ENCODE data around the gene SGCD.

Gene SGCD

DNA sequence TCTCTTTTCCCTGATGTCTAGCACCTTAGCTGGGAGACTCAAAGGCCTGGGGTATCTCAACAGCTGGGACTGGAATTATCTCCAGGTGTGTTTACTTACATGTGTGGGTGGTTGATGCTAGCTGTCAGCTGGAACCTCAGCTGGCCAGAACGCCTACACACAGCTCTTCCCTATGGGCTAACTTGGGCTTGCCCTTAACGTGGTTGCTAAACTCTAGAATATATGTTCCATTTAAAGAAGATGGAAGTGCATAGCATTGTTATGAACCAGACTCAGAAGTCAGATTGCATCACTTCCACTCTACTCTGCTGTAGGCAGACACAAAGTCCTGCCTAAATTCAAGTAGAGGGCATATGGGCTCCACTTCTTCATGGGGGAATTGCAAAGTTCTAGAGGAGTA, 29.3 kb downstream of the SGCD start:
- H3K4me3 ChIP-seq (ENCODE audit: low read depth, low read length): no peak overlapping the region
- DNase-seq (ENCODE audit: low read depth): no peak
- TF ChIP-seq, protein P1, sequence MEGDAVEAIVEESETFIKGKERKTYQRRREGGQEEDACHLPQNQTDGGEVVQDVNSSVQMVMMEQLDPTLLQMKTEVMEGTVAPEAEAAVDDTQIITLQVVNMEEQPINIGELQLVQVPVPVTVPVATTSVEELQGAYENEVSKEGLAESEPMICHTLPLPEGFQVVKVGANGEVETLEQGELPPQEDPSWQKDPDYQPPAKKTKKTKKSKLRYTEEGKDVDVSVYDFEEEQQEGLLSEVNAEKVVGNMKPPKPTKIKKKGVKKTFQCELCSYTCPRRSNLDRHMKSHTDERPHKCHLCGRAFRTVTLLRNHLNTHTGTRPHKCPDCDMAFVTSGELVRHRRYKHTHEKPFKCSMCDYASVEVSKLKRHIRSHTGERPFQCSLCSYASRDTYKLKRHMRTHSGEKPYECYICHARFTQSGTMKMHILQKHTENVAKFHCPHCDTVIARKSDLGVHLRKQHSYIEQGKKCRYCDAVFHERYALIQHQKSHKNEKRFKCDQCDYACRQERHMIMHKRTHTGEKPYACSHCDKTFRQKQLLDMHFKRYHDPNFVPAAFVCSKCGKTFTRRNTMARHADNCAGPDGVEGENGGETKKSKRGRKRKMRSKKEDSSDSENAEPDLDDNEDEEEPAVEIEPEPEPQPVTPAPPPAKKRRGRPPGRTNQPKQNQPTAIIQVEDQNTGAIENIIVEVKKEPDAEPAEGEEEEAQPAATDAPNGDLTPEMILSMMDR (IDR thresholded peaks at IDR 0.05; ENCODE audit: control insufficient read depth, extremely low read depth, insufficient read depth): no peak

- TF ChIP-seq, protein P1 (IDR thresholded peaks at IDR 0.05; ENCODE audit: control insufficient read depth, extremely low read depth, insufficient read depth): no peak
- H3K4me3 ChIP-seq (ENCODE audit: low read depth, low read length): no peak overlapping the region
- no peak for DNase-seq (ENCODE audit: low read depth)
These were observed 32.5 kb downstream of the SGCD start for GRCh38 chr5:156359476-156359875.

GRCh38 chr5:156361436-156362109, 34.6 kb downstream of the SGCD start:
- H3K4me3 ChIP-seq (ENCODE audit: low read depth, low read length): no peak overlapping the region
- DNase-seq (ENCODE audit: low read depth): no peak
- TF ChIP-seq, protein P1 (IDR thresholded peaks at IDR 0.05; ENCODE audit: control insufficient read depth, extremely low read depth, insufficient read depth): no peak

DNA sequence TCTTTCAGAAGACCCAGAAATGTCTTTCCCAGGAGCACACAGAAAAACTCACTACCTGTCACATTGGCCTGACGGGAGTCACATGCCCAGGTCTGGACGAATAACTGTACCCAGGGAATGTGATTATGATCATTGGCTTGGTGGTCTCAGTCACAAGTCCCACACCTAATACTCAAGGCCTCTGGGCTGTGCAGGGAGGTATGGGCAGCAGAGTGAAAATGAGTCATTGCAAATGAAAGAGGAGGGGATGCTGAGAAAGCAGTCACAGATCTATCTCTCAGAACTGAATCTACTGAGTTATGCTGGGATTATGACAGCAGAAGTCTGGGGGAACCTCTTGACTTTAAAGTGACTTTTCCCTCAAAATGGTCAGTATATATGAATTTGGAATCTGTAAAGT, 36.9 kb downstream of the SGCD start:
- TF ChIP-seq, protein P1 (IDR thresholded peaks at IDR 0.05; ENCODE audit: control insufficient read depth, extremely low read depth, insufficient read depth): no peak
- no peak overlapping the region for H3K4me3 ChIP-seq (ENCODE audit: low read depth, low read length)
- no peak for DNase-seq (ENCODE audit: low read depth)

- TF ChIP-seq, protein P1 (IDR thresholded peaks at IDR 0.05; ENCODE audit: control insufficient read depth, extremely low read depth, insufficient read depth): no peak
- H3K4me3 ChIP-seq (ENCODE audit: low read depth, low read length): no peak overlapping the region
- DNase-seq (ENCODE audit: low read depth): no peak
These were observed 39.6 kb downstream of the SGCD start for GRCh38 chr5:156366521-156366920.

DNA sequence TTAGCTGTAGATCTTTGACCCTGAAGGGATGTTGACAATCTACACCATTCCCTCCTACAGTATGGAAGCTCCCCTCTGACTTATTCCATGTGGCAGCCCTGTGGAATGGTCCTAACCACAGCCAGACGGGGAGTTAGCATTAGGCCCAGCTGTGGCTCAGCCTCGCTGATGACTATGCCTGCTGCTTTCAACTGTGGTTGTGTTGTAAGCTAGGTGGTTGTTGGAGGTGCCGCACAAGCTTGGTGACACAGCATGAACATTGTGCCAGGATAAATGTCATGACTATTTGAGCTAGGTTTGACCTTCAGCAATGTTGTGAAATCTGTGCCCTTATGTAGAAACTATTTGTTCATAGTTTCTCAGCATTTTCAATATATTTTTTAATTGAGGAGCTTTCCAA, 40.6 kb downstream of the SGCD start:
- TF ChIP-seq, protein P1 (IDR thresholded peaks at IDR 0.05; ENCODE audit: control insufficient read depth, extremely low read depth, insufficient read depth): no peak
- no peak overlapping the region for H3K4me3 ChIP-seq (ENCODE audit: low read depth, low read length)
- DNase-seq (ENCODE audit: low read depth): no peak

GRCh38 chr5:156375895-156376495, 49.0 kb downstream of the SGCD start:
- TF ChIP-seq, protein P1 (IDR thresholded peaks at IDR 0.05; ENCODE audit: control insufficient read depth, extremely low read depth, insufficient read depth): no peak
- DNase-seq (ENCODE audit: low read depth): no peak
- H3K4me3 ChIP-seq (ENCODE audit: low read depth, low read length): no peak overlapping the region
